HuH-7.5 (cell line): ENCODE measurements around the gene METTL24.
A peak's percentile ranks its signal among the peaks of the same experiment; 100 is the strongest.

Experiments used
- DNase-seq: peaks from one replicate; pipeline ENCODE4 v3.0.0; 2011; ENCODE audit warnings: low spot score

Gene METTL24

GRCh38 chr6:110357664-110358552, at the start of gene METTL24:
Gene METTL24, minus strand, starts transcription at chr6:110358349. Its CDS starts 77 bp downstream, at chr6:110358272.
- DNase-seq: peak; percentile 37

- peak; percentile 43 for DNase-seq
Observed at GRCh38 chr6:110404607-110405006, 46.5 kb upstream of the METTL24 start.

GRCh38 chr6:110401585-110402176, 43.5 kb upstream of the METTL24 start:
- DNase-seq: no peak

GRCh38 chr6:110400208-110400607, 42.1 kb upstream of the METTL24 start:
- DNase-seq: no peak

GRCh38 chr6:110399219-110400071, 41.3 kb upstream of the METTL24 start:
- DNase-seq: no peak

GRCh38 chr6:110398778-110399177, 40.6 kb upstream of the METTL24 start:
- no peak for DNase-seq

- DNase-seq: no peak
Observed at GRCh38 chr6:110395221-110395620, 37.1 kb upstream of the METTL24 start.

- no peak for DNase-seq
Observed at GRCh38 chr6:110394409-110394808, 36.3 kb upstream of the METTL24 start.

- no peak for DNase-seq
Observed at GRCh38 chr6:110392727-110393126, 34.6 kb upstream of the METTL24 start.

GRCh38 chr6:110390404-110390803, 32.3 kb upstream of the METTL24 start:
- DNase-seq: no peak

GRCh38 chr6:110389689-110390382, 31.7 kb upstream of the METTL24 start:
- DNase-seq: no peak

- DNase-seq: no peak
Observed at GRCh38 chr6:110387986-110388385, 29.8 kb upstream of the METTL24 start.

GRCh38 chr6:110385458-110385863, 27.3 kb upstream of the METTL24 start:
- DNase-seq: no peak

GRCh38 chr6:110378552-110378951, 20.4 kb upstream of the METTL24 start:
- DNase-seq: no peak

- no peak for DNase-seq
Observed at GRCh38 chr6:110369066-110369465, 10.9 kb upstream of the METTL24 start.

GRCh38 chr6:110368284-110368683, 10.1 kb upstream of the METTL24 start:
- no peak for DNase-seq

GRCh38 chr6:110367825-110368224, 9.7 kb upstream of the METTL24 start:
- no peak for DNase-seq

GRCh38 chr6:110366975-110367374, 8.8 kb upstream of the METTL24 start:
- DNase-seq: no peak

- no peak for DNase-seq
Observed at GRCh38 chr6:110366256-110366655, 8.1 kb upstream of the METTL24 start.

GRCh38 chr6:110364364-110365105, 6.4 kb upstream of the METTL24 start:
- no peak for DNase-seq

- no peak for DNase-seq
Observed at GRCh38 chr6:110363748-110364147, 5.6 kb upstream of the METTL24 start.
